Activated CD4-positive, alpha-beta T cell treated with anti-CD3 and anti-CD28 coated beads, Interleukin-2, amount 50 U/mL, for 16 hours (primary cell): ENCODE measurements around the gene C6orf15.
A peak's percentile ranks its signal among the peaks of the same experiment; 100 is the strongest.

Source experiments
- DNase-seq: peaks from one replicate; pipeline ENCODE4 v3.0.0-alpha.2; 2020

The C6orf15 gene

DNA sequence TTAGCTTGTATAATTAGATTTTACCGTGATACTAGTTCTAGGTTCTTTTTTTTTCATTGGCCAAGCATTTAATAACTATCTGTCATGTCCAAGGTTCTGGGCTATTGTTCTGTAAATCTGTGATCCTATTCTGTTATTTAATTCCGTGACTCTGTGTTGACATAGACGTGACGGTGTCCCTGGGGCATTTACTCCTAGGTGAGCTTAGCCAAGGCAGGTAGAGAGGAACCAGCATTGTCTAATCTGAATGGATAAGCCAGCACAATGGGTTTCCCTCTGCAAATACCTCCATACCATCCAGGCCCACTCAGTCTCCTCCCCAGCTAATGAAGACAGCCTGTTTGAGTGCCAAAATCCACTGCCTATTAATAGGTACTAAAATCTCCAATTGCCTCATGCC, 16.8 kb upstream of the C6orf15 start:
- no peak for DNase-seq

DNA sequence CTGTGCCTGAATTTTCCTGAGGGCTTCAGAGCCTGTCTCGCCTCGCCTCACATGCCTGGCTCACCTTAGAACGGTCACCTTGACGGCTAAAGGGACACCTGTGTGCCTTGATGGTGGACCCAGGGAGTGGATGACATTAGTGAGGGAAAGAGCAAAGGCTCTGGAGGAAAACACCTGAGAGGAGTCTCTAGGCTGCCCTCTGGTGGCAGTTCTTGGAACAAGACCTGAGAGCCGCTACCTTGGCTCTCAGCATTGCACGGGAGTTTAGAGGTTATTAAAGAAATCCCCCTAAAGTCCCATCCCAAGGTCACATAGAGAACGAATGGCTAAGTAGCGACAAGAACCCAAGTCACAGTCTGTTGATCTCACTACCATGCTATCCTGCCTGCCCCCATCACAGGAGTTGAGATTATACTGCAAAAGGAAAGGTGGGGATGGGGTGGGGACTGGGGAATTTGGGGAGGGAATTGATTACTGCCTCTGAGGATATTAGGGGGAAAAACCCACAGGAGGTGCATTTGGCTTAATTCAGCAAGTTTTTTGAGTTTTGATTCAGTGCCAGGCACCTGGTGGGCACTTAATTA, 15.8 kb upstream of the C6orf15 start:
- DNase-seq: peak; percentile 65

DNA sequence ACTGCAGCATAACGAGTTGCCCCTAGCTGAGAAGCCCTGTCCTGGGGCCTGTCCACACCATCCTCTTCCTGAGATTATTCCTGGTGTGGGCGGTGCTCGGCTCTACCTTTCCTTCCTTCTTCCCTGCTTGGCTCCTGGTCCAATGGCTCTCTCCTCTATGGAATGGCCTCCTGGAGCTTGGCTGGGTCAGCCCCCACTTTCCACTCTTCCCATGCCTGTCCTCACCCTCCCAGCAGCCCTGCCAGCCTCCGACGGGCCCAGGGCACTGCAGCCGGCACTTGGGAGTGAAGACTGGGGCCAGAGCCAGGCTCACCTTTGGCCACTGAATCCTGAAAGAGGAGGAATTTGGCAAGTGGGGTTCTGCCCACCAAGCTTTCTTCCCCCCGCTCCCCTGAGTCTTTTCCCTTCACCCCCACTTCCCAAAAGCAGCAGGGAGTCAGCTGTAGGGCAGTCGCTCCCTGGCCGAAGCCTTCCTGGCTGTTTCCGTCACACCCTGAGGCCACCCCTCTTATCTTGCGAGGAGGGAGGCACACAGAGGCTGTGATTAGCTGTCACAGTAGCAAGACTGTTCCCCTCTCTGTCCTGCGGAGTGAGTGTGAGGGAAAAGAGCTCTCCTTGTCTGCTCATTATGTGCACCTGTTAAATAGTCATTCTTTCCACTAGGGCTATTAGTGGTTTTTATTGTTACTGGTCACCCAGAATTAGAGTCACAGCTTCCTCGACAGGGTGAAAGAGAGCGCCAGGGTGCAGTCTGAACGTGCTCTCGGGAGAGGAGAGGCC, 14.2 kb upstream of the C6orf15 start:
- DNase-seq: no peak

DNA sequence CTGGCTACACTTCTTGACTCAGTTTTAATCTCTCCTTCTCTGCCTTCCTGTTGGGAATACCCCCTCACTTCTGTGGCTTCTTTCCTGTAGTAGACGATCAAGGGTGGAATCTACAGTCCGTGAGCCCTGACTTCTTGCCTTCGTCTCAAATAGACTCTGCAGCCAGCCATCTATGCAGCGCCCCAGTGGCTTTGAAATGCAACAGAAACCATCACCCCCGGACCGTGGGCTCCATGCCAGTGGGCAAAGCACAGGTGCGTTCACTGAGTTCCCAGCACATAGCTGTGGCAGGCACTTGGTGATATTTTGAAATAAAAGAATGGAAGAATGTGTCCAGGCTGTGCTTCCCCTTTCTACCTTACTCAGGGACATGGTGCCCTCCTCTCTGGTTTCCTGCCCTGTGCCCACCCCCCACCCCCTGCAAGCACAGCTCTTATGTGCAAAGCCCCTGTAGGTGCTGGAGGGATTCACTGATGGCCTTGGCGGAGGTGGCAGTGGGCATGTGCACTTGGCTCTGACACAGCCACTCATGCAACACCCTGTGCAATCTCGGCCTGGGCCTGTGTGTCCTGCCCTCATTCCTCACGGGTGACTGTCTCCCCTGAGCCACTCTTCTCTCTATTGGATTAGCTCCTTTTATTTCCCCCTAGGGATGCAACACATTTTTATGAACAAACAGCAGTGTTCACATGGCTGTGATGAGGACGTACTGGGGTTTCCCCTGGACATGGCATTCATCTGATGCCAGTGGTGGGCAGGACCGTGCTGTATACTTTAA, 13.4 kb upstream of the C6orf15 start:
- no peak for DNase-seq

DNA sequence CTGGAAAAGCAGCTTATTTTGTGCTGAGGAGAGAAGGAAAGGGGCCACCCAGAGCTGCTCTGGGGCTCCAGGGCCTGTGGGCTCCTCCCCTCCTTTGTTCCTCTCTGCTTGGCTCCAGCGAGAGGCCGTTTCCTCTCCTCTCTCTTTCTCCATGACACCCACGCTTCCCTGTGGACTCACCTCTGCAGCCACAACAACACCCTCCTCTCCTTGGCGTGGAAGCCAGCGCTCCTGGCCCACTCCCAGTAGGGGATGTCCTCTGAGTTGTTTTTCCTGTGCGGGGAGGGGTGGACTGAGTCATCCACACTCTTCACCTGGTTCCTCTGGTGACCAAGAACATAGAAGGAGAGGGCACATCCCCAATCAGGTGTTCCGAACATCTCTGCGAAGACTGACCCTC, 12.8 kb upstream of the C6orf15 start:
- DNase-seq: no peak

DNA sequence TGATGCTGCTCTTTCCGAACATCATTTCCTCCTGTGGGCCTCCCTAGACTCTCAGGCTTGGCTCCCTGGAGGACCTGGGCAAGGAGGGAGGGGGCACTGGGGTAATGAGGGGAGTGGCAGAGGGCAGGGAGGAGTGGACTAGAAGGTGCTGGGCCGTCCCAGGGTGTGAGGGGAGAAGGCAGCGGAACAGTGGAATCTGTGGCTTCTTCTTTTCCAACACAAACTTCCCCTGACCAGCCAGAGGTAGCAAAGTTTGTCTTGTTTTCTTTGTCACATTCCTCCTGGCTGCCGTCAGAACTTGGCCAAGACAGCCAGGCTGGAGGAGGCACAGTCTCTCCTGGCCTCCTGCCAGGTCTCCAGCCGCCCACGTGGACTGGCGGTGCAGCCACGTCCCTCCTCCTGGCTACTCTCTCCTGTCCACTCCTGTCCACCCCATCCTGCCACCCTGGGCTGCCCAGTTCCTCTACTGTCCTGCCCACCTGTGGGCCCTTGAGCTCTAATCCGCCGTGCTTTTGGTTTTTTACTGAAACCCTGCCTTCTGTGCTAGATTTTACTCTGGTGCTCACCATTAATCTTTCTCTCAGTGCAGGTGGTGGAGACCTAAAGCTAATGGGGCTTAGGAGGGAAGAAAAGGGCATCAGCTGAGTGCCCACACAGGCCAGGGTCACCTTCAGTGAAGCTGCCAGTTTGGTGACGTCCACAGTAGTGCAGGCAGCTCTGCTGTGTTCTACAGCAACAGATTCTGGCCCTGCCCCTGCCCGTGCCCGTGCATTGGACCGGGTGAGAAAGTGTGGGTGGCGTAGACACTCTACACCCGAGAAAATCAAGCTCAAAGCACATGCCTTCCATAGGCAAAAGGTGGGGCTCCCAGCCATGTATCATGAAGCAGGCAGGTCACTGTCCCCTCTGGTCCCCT, 10.7 kb upstream of the C6orf15 start:
- no peak for DNase-seq

DNA sequence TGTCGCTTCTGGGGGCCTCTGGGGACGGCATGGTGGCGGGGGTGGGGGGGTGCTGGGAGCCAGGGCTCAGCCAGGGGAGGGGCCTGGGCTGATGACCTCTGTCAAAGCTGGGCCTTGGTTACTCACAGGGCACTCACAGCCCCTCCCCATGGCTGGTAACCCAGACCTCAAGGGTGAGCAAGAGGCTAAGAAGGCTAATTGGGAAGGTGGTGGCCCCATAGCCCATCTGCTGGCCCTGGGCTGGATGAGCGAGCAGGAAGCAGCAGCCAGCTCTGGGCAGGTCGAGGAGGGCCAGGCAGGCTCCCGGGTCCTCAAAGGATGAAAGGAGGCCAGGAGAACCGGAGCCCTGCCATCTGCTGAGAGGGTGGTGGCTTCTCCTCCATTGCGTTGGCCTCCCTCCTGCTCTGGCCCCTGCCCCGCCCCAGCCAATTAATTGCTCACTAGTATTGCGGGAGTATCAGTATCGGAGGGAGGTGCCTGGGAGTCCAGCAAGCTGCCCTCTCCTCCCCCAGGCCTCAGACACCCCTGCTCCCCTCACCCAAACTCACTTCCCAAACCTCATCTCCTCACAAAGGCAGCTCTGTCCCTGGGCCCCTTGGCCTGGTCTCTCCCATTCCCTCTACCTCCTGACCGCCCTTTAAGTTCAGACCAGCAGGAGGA, 8.9 kb upstream of the C6orf15 start:
- DNase-seq: no peak

DNA sequence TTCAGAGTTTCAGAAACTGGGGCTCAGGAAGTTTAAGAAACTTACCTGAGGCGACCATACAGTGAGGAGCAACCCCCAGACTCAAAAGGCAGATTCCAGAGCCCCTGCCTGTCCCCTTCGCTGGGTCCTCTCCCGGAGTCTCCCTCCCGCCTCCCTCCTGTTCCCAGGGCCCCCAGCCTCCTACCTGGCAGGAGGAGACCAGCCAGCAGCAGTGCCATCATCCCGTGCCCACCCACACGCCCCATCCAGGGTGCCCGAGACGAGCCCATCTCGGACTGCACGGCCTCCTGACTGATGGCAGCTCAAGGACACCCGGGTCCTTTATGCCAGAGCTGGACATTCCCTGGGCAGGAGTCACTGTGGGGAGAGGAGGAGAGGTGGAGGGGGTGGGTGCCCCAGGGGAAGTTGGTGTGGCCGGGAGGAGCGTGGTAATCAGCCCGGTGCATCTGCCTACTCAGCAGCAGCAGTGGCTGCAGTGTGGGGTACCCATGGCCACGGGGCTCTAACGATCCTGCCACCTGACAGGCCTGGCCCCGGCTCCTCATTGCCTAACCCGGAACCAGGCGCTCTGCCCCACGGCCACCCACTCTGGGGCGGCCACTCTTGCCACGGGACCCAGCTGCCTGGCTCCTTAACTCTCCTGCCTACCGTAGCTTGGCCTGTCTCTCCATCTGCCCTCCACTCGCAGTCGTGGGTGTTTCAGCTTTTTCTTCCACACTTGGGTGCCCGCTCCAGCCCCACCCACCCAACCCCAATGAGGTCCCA, 8.0 kb upstream of the C6orf15 start, which contains the start of gene CDSN:
TSS of gene CDSN (minus strand) at position 296 of the 765 bp plus-strand sequence. CDS start at position 269, 27 bp downstream.
- DNase-seq: no peak

DNA sequence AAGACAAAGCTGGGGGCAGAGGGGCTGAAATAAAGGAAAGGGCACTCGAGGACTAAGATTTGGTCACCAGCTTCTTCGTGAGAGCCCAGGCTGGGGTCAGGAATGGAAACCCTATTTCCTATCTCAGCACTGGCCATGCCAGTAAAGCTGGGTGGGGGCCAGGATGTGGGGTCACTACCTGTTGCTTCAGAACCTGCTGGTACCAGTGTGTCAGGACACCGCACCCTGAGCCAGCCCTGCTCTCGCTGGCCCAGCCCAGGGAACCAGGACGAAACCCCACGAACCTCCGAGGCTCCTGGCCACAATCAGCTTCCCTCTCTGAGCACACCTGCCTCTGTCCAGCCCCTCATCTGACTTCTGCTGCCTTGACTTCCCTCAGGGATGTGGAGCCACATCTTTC, 5.8 kb upstream of the C6orf15 start:
- no peak for DNase-seq

DNA sequence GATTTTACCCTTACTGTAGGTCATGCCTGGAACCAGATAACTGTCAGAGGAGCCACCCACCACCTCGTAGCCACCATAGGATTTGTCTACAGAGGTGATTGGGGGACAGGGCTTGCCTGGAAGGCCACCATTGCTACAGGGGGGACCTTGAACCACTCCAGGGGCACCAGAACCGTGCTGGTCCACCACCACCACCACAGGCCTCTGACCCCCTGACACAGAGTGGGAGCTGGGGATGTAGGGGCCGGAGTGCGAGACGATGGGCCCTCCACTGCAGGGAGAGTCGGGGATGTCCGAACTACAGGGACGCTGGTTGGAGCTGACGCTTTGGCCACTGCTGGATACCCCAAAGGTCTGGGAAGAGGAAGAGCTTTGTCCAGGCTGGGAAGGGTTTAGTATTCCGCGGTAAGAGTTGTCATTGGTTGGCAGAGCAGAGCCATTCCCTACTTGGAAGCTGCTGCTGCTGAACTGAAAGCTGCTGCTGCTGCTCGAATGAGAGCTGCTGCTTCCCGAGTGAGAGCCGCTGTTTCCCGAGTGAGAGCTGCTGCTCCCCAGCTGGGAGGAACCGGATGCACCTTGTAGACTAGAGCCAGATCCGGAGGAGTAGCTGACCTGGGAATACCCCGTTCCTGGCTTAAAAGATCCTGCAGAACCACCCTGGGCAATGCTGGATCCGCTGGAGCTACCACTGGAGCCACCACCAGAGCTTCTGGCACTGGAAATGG, 4.4 kb upstream of the C6orf15 start:
- no peak for DNase-seq

DNA sequence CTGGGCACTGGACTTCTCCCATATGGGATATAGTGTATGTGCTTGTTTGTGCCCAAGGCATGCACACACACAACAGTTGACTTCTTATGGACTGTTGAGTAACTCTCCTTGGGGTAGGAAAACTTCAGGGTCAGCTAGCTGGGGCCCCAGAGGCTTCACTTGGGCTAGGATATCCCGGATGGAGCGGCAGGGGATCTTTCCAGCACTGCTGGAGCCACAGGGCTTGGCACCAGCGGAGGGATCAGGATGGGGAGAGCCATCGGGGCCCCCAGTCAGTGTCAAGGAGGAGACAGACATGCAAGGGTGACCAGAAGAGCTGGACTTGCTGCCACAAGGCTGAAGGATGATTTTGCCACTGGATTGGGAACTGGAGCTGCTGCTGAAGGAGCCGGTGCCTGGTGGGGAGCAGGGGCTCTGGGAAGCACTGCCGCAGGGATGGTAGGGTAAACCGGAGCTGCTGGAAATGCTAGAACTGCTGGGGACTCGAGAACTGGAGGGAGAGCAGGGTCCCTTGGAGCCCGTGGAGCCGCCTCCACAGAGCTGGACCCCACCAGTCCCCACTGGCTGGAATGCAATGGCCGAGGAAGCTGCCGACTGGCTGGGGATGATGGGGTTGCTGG, 3.7 kb upstream of the C6orf15 start:
- DNase-seq: no peak

DNA sequence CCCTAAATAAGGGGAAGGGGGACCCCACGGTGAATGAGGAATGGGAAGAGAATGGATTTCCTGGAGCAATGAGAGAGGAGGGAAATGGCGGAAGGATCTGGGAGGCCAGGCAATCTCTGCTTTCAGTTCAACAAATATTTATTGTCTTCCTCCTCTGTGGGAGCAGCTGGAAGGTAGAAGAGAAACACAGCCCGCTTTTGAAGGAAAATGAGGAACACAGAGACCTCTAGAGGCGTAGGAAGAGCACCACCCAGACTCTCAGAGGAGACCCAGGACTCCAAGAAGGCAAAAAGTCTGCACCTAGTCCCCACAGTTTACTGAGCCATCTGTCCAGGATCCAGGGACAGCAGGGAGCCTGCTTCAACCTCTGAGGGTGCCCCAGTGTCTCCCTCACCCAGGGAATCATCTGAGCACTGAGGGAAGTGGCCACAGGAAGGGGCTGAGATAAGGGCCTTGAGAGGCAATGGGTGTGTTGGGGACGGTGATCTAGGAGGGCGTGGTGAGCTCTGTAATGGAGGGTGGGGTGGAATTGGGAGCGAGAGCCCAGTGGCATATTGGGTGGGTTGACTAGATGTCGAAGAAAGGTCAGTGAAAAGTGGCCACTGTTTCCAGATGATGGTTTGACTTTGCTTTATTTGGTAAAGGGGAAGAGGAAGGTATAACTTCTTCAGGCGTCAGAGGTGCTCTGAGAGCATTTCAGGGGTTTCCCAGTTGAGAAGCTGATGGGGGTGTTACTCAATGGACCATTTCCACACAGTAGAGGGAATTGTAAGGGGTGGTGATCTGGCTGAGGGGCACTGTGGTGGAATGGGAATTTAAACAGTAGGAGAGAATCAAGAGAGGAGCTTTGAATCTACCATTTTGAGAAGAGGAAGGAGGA, 2.8 kb upstream of the C6orf15 start:
- DNase-seq: no peak

DNA sequence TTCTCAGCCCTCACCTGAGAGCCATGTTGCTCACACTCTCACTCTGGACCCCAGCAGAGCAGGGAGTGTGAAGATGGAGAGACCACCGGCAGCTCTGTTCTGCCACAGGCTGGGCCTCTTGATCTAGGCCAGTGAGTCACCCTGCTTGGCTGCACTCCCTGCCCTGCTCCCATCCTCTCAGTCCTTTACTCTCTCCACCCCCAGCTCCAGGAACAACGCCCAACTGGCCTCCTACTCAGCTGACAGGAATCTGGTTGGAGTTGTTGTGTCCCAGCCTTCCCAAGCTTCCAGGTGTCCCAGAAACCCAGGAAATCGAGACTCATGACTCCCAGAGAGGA, 2.1 kb upstream of the C6orf15 start, which contains the start of gene PSORS1C1:
TSS of gene PSORS1C1 (plus strand) at position 260 of the 338 bp plus-strand sequence. CDS start 14,833 bp downstream, outside the sequence.
- DNase-seq: no peak

DNA sequence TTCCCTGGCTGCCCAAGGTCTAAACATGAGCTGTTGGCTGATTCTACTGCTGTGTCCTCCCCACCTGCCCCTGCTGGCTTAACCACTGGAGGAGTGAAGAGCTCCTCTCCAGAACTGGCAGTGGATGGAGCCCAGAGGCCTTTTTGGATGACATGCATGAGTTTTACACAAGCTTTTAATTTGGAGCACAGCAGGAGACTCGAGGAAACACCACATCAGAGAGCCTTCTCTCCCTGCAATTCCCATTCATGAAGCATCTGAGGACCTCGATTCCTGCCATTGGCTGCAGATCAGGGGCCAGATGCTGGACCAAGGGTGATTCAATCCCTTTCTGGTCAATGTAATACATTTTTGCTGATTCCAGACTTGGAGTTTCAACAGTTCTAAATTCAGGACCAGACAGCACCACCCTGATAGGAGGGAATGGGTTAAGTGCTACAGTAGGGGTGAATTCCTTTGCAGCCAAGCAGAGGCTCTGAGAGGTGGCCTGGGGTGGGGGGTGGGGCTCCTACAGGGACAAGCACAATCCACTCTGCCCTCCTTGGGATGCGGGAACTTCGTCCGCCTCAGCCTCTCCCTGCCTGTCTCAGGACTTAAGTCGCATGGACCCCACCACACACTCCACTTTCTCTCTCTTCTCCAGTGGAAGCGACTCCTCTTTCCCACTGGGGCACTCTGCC, 1.6 kb upstream of the C6orf15 start:
- DNase-seq: no peak

DNA sequence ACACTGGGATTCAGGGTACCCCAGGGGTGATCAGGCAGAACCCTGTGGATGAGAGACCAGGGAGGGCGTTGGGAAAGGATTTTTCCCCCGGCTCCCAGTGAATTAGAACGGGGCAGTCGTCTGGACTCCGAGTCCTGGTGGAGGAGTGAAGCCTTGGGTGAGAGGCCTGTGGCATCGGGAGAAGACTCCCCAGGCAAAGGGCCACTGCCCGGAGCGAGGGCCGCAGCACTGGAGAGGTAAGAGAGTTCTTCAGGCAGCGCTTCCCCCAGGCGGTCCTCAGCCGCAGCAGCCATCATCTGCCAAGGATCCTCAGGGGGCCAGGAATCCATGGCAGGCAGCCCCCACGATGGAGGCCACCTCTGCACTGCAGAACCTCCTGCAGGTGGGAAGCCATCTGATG, 663 bp downstream of the C6orf15 start:
- DNase-seq: no peak

DNA sequence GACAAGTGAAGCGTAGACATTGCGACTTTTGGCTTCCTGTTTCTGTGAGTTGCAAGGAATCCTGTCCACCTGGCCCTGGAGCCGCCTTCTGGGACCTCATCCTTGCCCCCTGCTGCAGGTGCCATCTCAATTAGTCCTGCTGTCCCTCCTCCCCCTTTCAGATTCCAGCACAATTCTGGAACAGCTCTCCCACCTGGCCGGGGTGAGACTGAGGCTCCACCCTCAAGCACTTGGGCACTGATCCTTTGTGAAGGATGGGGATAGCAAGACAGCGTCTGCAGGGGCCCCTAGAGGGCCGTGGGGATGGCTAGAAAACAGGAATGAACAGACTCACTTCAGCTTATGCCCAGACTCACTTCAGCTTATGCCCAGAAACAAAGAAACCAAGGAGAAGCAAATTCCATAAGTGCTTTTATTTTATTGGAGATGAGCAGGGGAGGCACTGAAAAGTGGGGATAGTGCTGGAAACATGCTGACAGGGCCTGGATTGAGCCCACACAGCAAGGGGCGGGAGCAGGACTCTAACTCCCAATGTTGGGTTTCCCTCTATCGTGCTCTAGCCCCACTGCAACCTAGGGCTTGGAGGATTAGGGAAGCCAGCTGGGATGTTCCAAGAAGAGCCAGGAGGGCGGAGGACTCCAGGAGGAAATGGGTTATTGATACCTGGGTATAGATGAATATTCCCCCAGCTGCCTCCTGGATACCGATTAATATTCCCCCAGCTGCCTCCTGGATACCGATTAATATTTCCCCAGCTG, 1.4 kb downstream of the C6orf15 start:
- no peak for DNase-seq

DNA sequence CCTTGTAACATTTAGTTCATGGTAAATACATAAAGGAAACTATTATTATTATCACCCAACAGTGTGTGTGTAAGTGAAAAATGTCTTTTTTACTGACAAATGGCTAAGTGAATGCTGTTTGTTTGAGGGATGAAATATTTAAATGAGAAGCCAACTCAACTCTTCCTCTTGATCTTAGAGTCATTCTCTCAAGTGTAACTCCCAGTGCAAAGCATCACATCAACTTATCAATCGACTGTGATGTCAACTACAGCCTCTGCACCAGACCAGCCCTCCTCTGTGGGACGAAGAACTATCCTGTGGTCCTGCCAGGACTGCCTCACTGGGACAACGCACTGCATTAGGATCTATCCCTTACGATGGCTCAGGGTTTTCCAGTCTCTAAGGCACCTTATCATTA, 5.3 kb downstream of the C6orf15 start:
- DNase-seq: no peak

DNA sequence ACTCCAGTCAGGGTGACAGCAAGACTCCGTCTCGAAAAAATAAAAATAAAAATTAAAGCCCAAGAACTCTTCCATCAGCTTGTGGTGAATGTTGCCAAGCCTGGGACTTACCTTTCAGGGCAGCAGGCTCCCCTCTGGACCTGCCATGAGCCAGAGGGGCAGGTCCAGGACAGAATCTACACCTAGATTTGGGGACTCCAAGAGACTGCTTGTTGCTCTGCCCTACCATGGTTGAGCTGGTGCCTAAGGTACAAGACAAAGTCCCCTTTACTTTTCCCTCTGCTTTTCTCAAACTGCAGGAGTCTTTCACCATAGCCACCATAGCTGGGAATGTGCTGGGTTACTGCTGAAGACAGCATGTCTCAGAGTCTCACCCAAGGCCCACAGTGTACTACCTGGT, 9.2 kb downstream of the C6orf15 start:
- no peak for DNase-seq
